Tongue (tissue), 2 donors: ENCODE results near the gene NEK10. TPM values are rescaled to one million over a fixed set of nuclear protein-coding genes. Genes with fewer than 3 reads are reported as not detected.
"Not testable (repeated sequence)": the region's sequence is repeated elsewhere in the genome, so short reads cannot be mapped to it uniquely, and the experiment has no call there.

Experiments used
- DNase-seq: peaks from one replicate; pipeline ENCODE4 v3.0.0-alpha.2; 2015
- total RNA-seq: library from RNA; depleted of rRNA; stranded (reverse); fragments of >200 nt; gene quantifications from one replicate; pipeline ENCODE4 v1.2.3, GENCODE V29; 2014

The NEK10 gene
- 40.5 TPM for total RNA-seq

- DNase-seq = peak; percentile 95
Observed at GRCh38 chr3:27368831-27369607, at the start of gene NEK10. Gene NEK10 (minus strand): TSS chr3:27369383. CDS start chr3:27352882, 16,501 bp downstream.

DNA sequence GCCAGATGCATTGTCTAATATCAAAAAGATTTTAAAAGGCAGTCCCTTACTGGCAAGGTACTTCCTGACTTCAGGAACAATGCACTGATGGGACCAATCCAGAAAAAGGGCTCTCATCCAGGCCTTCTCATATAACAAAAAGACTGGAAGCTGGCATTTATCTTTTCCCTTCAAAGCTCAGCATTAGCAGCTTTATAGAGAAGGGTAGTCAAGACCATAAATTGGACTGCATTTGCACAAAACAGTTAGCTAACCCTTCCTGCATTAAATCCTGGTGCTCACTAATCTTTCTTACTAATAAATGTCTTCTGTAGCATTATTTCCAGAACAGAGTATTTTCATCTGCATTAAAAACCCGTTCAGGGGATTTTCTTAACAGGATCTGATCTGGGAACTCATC lies 46.0 kb upstream of the NEK10 start:
- DNase-seq = no peak

- DNase-seq = no peak
Observed at GRCh38 chr3:27392950-27393679, 23.9 kb upstream of the NEK10 start.

GRCh38 chr3:27392414-27392813 lies 23.2 kb upstream of the NEK10 start:
- not testable (repeated sequence) for DNase-seq

DNA sequence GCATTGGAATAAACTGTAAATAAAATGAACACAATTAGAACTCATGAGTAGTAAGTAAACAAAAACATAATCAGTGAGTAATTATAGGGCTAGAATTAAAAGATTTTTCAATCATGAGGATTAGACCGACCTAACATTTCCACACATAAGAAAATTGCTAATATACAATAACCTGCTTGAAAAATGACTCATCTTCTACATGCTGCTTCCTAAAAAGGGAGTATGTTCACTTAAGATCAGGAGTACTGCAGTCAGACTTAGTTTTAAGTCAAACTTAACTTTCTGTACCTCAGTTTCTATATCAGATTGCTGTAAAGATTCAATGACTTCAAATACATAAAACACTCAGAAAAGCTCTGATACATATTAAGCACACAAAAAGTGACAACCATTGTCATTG lies 22.6 kb upstream of the NEK10 start:
- DNase-seq = no peak

- no peak for DNase-seq
Observed at GRCh38 chr3:27387625-27388024, 18.4 kb upstream of the NEK10 start.

- DNase-seq = no peak
Observed at GRCh38 chr3:27385504-27385903, 16.3 kb upstream of the NEK10 start.

DNA sequence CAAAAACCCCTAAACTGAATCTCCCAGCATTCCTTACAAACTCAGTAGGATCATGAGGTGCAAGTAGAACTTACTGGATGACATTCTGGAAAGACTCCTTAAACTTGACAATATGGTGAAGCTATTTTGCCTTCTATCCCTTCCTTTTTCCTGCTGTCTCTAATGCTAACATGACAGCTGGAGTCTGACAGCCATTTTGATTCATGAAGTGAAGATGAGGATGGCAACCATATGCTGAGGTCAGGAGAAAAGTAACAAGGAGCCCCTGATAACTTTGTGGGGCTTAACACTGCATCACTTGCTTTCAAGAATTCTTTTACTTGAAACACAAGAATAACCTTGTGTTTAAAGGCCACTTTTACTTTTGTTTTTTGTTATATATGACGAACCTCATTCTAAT lies 15.0 kb upstream of the NEK10 start:
- DNase-seq = no peak

- no peak for DNase-seq
Observed at GRCh38 chr3:27380433-27381357, 11.5 kb upstream of the NEK10 start.

DNA sequence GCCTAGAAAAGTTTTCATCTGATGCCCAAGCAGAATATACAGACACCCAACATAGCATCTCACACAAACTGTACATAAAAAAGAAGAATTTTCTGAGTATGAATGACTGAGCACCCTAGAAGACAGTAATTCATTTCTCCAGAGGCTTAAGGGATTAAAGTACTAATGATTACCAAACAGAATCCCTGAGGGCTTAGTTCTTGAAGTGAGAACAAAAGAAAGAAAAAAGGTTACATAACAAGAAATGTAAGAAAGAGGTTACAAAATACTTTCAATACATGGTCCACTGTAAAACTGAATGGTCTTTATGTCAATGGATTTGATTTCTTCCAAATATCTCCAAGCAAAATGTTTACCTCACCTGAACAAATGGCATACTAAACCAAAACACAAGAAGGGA lies 9.1 kb upstream of the NEK10 start:
- DNase-seq = no peak

GRCh38 chr3:27376109-27376772 lies 7.1 kb upstream of the NEK10 start:
- DNase-seq = no peak

DNA sequence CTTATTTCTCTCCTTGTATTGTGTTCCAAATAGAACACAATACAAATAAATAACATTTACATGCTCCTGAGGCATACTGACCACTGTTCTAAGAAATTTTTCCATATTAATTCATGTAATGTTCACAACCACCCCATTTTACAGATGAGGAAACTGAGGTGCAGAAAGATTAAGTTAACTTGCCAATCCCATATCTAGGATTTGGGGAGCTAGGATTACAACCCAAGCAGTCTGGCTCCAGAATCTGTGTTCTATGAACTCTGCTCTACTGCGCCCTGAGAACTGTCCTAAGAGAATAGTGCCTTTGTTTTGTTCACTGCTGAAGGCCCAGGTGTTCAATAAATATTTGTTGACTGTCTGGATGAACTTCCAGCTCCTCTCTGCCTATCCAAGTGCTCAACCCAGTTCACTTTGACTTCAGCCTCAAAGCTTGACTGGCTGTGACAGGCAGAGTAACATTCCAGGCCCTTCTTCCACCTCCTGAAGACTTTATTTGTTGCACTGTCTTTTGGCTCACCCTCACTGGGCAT lies 3.1 kb downstream of the NEK10 start:
- no peak for DNase-seq

DNA sequence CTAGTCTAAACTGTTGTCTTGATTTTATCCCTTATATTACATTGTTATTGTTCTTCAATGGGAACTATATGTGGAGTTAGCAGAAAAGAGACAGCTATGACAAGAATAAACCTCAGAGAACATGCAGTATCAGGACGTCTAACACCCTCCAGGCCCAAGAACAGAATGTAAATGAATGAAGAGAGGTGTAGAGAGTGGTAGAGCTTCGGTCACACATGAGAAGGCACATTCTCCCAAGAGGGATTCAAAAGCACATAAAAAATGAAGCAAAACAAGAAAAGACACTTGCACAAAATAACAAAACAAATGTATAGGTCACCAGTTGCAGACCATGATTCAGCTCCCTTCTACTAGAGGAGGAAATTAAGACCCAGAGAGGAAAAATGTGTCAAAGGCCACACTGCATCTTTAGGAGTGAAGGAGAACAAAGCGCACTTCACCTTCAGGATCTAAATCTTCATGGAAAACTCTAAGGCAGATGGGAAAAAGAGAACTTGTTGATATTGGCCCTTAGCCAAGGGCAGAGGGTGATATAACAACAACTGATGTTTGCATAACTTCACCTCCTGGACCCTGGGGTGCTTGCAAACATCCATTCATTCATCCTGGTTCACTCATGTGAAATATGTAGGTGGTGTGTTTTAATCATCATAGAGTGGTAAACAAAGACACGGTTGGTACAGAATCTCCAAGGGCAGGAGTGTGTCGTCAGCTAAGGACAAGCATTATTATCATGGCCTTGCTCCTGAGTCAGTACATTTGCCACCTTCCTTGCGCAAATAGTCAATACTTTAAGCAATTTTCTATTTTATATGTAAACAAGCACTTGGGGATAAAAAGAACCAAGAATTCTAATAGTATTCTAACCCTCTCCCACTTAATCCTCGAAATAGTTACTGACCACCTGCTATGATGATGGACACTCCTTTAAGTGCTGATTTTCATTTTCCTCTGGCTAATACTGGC lies 8.8 kb downstream of the NEK10 start:
- no peak for DNase-seq

DNA sequence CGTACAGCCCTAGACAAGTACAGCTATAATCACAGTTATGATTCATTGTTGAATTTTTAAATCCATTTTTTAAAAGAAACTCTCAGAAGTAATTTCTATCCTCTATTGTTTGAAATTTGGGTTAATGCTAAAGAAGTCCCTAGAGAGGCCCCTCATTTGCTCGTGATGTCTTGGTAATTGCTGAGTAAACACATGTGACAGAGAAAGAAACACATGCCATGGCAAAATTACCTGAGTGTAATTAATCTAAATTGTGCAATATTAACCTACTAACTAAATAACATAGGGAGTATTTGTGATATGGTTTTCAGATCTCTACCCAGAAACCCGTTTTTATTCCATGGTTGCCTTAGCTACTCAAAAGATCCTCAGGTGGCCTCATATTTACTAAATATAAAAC lies 10.8 kb downstream of the NEK10 start:
- DNase-seq = no peak

DNA sequence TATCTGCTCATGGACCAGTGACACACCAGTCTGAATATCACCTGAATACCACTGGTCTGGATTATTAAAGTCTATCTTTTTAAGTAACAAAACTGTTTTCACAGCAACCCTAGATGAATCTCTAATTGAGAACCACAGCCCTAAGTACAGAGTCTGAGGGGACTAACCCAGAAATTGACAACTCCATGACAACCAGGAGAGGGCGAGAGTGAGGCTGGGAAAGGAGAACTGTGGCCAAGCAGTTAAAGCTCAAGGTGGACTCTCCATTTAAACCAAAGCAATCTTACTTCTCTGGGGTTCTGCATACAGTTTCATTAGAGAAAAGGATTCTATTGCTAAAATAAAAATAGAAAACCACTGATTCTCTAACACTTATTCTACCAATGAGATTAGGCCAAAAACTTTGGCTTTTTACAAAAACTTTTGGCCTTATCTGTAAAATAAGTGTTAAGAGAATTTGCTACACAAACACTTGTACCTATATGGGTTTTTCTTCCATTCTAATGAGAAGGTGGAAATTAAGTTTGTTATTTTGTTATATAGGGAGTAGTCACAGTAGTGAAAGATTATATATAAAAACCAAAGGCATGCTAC lies 11.4 kb downstream of the NEK10 start:
- peak; percentile 53 for DNase-seq

DNA sequence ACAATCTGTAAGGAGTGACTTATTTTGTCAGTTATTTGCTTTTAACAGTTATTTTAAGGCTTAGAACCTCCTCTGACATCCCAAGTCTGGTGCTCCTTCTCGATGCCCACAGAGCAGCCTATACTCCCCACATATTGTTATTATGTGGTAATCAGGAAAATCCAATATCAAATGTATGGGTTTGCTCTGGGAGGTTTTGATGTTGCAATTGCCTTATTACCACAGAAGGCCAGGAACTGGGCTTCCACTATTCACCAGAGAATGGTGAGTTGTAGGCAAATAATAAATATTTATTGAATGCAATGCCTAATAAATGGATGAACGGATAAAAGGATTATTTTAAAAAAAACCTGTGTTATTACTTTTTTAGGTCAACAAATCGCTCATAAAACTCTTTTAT lies 12.2 kb downstream of the NEK10 start:
- DNase-seq = no peak

DNA sequence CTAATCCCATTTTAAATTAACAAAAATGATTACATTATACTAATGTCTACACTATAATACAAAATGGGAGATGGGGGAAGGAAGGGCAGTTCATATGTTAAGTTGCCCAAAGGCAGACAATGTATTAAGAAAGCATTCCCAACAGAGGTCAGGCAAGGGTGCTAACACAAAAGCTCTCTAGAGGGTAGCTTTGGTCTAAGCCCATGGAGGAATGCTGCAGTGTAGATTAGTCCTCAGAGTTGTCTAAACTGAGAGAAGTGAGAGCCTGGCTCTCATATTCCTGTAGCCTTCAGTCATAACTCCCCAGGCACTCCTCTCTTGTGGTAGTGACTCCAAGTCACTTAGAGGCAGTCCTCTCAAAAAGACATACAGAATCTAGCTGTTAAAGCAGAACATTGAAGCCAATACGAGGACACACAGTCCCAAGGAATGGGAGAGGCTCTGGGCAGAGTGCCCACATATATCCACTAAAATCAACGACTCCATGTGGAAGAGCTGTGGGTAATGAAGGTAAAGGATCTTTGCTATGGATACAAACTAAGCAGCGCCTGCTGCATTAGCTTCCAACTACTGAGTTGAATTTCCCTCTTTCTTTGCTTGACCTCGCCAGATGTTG lies 14.5 kb downstream of the NEK10 start:
- DNase-seq = no peak

DNA sequence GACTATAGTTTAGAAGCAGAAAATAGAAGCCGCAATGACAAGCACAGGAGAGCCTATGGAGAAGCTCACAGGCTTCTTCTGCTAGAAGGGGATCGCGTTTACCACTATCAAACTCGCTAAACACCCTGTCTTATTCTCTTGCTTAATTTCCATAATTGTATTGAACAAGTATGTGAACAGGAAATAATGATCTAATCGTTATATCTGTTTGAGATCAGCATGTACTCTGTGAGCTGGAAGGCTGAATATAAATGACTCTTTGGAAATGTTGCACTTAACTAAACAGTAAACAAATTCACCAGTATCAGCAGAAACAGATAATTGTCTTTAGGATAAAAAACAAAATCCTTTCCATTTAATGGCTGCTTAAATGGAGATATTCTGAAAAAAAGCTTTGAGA lies 15.0 kb downstream of the NEK10 start:
- no peak for DNase-seq

- DNase-seq = no peak
Observed at GRCh38 chr3:27353221-27353620, 16.0 kb downstream of the NEK10 start.

- DNase-seq = no peak
Observed at GRCh38 chr3:27352047-27352446, 17.1 kb downstream of the NEK10 start.
